Measurements from ENCODE around the gene TXNRD1. TPM values are rescaled to one million over a fixed set of nuclear protein-coding genes. Genes with fewer than 3 reads are reported as not detected.

The TXNRD1 gene
- total RNA-seq, 2 experiments from 2014 or later = 87.9 to 89.0 TPM

DNA sequence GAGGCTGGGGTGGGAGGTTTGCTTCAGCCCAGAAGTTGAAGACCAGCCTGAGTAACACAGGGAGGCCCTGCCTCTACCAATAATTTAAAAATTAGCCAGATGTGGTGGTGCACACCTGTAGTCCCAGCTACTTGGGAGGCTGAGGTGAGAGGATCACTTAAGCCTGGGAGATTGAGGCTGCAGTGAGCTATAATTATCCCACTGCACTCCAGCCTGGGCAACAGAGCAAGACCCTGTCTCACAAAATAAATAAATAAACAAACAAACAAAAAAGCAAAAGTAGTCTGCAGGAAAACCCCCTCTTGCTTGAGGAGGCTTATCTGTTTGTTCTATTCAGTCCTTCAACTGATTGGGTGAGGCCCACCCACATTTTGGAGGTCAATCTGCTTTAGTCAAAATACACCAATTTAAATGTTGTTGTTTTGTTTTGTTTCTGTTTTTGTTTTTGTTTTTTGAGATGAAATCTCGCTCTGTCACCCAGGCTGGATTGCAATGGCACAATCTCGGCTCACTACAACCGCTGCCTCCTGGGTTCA is 24.9 kb upstream of the TXNRD1 start:
- DNase-seq (no peak), ATAC-seq (no peak)
- no peak overlapping the region for H3K27ac Mint-ChIP-seq
- ChIA-PET POLR2A (no interaction called here), CTCF (no interaction called here)
- TF ChIP-seq, protein P1, sequence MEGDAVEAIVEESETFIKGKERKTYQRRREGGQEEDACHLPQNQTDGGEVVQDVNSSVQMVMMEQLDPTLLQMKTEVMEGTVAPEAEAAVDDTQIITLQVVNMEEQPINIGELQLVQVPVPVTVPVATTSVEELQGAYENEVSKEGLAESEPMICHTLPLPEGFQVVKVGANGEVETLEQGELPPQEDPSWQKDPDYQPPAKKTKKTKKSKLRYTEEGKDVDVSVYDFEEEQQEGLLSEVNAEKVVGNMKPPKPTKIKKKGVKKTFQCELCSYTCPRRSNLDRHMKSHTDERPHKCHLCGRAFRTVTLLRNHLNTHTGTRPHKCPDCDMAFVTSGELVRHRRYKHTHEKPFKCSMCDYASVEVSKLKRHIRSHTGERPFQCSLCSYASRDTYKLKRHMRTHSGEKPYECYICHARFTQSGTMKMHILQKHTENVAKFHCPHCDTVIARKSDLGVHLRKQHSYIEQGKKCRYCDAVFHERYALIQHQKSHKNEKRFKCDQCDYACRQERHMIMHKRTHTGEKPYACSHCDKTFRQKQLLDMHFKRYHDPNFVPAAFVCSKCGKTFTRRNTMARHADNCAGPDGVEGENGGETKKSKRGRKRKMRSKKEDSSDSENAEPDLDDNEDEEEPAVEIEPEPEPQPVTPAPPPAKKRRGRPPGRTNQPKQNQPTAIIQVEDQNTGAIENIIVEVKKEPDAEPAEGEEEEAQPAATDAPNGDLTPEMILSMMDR (IDR thresholded peaks at IDR 0.05) = no peak
- H3K4me3 Mint-ChIP-seq = no peak overlapping the region
- no peaks in the 10 kb centered on the region for H3K9me3 Mint-ChIP-seq
- intact Hi-C loops (cut with micrococcal nuclease) = no loop called here
- H3K4me1 Mint-ChIP-seq (ENCODE audit: low read depth) = no peaks in the 10 kb centered on the region
- peaks cover 3% of the 10 kb centered on the region for H3K27me3 Mint-ChIP-seq
- no peaks in the 10 kb centered on the region for H3K36me3 Mint-ChIP-seq (ENCODE audit: low read depth)

DNA sequence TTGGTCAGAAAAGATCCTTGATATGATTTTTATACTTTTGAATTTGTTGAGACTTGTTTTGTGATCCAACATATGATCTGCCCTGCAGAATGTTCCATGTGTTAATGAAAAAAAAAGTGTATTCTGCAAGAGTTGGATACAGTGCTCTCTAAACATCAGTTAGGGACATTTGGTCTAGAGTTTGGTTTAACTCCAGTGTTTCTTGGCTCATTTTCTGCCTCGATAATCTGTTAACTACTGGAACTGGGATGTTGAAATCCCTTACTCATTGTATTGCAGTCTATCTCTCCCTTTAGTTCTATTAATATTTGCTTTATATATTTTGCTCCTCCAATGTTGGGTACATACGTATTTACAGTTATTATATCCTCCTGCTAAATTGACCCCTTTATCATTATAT is 18.3 kb upstream of the TXNRD1 start:
- Mint-ChIP-seq H3K36me3 (ENCODE audit: low read depth) (peaks cover 3% of the 10 kb centered on the region), H3K4me3 (no peak overlapping the region), H3K9me3 (peaks cover 5% of the 10 kb centered on the region), H3K4me1 (ENCODE audit: low read depth) (peaks cover 2% of the 10 kb centered on the region), H3K27me3 (peaks cover 10% of the 10 kb centered on the region), H3K27ac (no peak overlapping the region)
- POLR2A ChIA-PET = no interaction called here
- intact Hi-C loops (cut with micrococcal nuclease) = no loop called here
- CTCF ChIA-PET = no interaction called here
- TF ChIP-seq, protein P1 (IDR thresholded peaks at IDR 0.05) = no peak
- no peak for DNase-seq
- no peak for ATAC-seq

DNA sequence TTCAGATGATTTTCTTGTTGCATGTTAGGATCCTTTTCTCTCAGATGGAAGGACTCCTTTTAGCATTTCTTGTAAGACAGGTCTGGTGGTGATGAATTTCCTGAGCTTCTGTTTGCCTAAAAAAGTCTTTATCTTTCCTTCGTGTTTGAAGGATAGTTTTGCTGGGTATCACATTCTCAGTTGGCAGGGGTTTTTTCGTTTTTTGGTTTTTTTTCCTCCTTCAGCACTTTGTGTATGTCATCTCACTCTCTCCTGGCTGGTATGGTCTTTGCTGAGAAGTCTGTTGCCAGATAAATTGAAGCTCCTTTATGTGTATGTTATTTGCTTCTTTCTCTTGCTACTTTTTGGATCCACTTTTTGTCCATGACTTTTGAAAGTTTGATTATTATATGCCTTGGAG is 15.6 kb upstream of the TXNRD1 start:
- Mint-ChIP-seq H3K36me3 (ENCODE audit: low read depth) (peaks cover 3% of the 10 kb centered on the region), H3K27me3 (peaks cover 9% of the 10 kb centered on the region), H3K4me1 (ENCODE audit: low read depth) (peaks cover 2% of the 10 kb centered on the region), H3K9me3 (peaks cover 5% of the 10 kb centered on the region), H3K4me3 (no peak overlapping the region), H3K27ac (no peak overlapping the region)
- intact Hi-C loops (cut with micrococcal nuclease) = loop anchor here (2.0 kb wide), 1 partner anchor 159 kb away; no protein-coding TSS in a partner anchor
- ATAC-seq (no peak), DNase-seq (no peak)
- ChIA-PET POLR2A (interaction anchor here (2.5 kb wide), 1 partner anchor 89 kb away, joined by 6 read pairs; no protein-coding TSS in a partner anchor), CTCF (interaction anchor here (0.9 to 4.1 kb wide), 9 partner anchors 11 to 853 kb away, joined by 3 to 23 read pairs (median 6); no protein-coding TSS in a partner anchor)
- TF ChIP-seq, protein P1 (IDR thresholded peaks at IDR 0.05) = no peak

DNA sequence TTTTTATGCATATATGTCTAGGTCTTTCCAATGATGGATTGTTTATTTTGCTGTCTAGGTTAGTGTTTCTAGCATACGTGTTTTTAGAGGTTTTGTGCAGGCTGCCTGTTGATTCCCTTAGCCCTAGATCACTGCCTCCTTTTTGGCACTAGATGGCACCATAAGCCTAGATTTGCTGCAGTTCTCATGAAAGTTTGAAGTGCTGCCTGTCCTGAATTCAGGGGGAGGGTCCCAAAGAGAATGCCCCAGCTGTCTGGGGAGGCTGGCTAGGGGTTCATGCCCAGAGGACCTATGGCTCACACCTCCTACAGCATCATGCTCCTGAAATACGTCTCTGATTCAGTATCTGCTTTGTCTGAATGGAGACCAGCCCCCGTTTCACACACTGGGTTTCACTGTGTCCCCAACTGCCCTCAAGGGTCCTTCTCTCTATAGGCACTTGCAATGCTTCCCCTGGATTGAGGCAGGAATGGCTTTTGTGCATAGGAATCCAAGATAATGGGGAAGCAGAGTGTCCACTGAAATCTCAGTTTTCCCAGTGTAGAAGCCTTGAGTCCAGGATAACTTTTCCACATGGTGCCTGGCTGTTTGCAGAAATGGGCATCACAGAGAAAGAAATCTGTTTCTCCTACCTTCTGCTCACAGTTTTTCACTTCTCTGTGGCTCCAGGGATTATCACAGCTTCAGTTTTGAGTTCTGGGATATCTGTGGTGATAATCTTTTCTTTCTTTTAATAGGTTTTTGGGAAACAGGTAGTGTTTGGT is 14.2 kb upstream of the TXNRD1 start:
- H3K27ac Mint-ChIP-seq = no peak overlapping the region
- POLR2A ChIA-PET = interaction anchor here (0.6 kb wide), 1 partner anchor 13 kb away, joined by 4 read pairs; no protein-coding TSS in a partner anchor
- intact Hi-C loops (cut with micrococcal nuclease) = loop anchor here (2.0 kb wide), 1 partner anchor 157 kb away; no protein-coding TSS in a partner anchor
- peaks cover 5% of the 10 kb centered on the region for H3K9me3 Mint-ChIP-seq
- TF ChIP-seq, protein P1 (IDR thresholded peaks at IDR 0.05) = peak; percentile 88
- H3K4me3 Mint-ChIP-seq = no peak overlapping the region
- CTCF ChIA-PET = interaction anchor here (0.8 to 4.1 kb wide), 6 partner anchors 89 to 167 kb away, joined by 3 to 23 read pairs (median 4); no protein-coding TSS in a partner anchor
- peaks cover 2% of the 10 kb centered on the region for H3K4me1 Mint-ChIP-seq (ENCODE audit: low read depth)
- peak; percentile 54 for DNase-seq
- ATAC-seq = peak; percentile 80
- peaks cover 3% of the 10 kb centered on the region for H3K36me3 Mint-ChIP-seq (ENCODE audit: low read depth)
- H3K27me3 Mint-ChIP-seq = peaks cover 8% of the 10 kb centered on the region

Data from activated CD8-positive, alpha-beta T cell treated with anti-CD3 and anti-CD28 coated beads for 36 hours (primary cell).